Hematopoietic multipotent progenitor cell treated with erythropoietin and hydrocortisone succinate and interleukin-3 and kit ligand, for 4 days (in vitro differentiated cells): ENCODE results near the gene GPR161.
"Not testable (repeated sequence)": the region's sequence is repeated elsewhere in the genome, so short reads cannot be mapped to it uniquely, and the experiment has no call there.

Experiments
- DNase-seq: peaks from one replicate; pipeline ENCODE4 v3.0.0-alpha.2; 2015

GPR161 gene, protein sequence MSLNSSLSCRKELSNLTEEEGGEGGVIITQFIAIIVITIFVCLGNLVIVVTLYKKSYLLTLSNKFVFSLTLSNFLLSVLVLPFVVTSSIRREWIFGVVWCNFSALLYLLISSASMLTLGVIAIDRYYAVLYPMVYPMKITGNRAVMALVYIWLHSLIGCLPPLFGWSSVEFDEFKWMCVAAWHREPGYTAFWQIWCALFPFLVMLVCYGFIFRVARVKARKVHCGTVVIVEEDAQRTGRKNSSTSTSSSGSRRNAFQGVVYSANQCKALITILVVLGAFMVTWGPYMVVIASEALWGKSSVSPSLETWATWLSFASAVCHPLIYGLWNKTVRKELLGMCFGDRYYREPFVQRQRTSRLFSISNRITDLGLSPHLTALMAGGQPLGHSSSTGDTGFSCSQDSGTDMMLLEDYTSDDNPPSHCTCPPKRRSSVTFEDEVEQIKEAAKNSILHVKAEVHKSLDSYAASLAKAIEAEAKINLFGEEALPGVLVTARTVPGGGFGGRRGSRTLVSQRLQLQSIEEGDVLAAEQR

DNA sequence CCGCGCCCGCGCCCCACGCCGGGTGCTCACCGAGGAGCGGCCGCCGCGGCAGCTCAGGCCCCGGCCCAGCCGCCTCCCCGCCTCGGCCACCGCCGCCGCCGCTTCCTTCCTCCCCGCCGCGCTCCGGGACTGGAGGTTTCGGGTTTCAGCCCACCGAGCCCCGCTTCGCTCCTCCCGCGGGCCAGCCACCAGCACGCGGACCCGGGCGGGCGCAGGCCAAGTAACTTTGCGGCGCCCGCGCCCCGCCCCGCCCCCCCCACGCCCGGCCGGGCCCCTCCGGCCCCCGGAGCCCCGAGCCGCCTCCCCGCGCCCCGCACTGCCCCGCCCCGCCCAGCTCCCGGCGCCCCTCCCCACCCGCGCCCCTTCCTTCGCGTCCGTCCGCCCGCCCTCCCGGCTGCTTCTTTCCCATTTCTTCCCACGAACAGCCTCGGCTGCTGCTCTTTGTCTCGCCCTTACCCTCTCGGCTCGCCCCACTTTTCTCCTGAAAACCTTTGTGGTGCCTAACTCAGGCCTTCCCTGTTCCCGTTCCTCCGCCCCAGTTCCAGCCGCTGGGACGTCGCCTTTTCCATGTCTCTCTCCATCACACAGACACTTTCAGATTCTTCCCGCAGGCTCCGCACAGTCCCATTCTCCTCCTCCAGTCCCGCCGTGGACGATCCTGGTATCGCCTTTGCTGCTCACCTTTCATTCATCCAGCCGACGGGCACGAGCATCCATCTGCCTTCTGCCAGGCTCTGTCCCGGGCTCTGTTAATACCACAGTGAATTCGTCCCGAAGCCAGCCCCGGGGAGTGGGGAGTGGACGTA lies at the start of gene GPR161:
Gene GPR161, minus strand, starts transcription at position 222 of the 806 bp plus-strand sequence. CDS start 32,080 bp downstream, outside the sequence.
- DNase-seq, result peak; percentile 48

DNA sequence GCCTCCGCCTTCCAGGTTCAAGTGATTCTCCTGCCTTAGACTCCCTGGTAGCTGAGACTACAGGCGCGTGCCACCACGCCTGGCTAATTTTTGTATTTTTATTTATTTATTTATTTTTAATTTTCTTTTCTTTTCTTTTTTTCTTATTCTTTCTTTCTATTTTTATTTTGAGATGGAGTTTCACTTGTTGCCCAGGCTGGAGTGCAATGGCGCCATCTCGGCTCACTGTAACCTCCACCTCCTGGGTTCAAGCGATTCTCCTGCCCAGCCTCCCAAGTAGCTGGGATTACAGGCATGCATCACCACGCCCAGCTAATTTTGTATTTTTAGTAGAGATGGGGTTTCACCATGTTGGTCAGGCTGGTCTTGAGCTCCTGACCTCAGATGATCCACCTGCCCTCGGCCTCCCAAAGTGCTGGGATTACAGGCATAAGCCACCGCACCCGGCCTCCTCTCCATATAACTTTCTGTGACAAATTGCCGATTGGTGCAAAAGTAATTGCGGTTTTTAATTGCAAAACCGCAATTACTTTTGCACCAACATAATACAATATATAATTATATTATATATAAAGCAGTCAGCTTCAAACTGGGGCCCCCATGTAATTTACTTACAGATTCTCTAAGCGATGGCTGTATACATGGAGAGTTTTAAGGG lies 44.5 kb upstream of the GPR161 start:
- not testable (repeated sequence) for DNase-seq

DNA sequence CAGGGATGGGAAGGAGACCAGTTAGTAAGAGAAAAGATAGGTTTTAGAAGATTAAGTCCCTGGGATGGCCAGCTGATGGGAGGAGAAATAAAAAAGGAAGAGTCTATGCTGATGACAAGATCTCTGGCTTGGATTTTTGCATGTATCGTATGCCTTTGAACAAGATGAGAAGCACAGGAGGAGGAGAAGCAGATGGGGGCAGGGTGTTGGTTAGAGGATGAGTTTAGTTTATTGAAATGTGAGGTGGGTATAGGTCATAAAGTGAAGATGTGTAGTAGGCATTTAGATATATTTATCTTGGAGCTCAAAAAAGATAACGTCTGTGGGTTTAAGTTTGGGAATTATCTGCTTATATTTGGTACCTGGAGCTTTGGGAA lies 43.4 kb upstream of the GPR161 start:
- peak; percentile 39 for DNase-seq

DNA sequence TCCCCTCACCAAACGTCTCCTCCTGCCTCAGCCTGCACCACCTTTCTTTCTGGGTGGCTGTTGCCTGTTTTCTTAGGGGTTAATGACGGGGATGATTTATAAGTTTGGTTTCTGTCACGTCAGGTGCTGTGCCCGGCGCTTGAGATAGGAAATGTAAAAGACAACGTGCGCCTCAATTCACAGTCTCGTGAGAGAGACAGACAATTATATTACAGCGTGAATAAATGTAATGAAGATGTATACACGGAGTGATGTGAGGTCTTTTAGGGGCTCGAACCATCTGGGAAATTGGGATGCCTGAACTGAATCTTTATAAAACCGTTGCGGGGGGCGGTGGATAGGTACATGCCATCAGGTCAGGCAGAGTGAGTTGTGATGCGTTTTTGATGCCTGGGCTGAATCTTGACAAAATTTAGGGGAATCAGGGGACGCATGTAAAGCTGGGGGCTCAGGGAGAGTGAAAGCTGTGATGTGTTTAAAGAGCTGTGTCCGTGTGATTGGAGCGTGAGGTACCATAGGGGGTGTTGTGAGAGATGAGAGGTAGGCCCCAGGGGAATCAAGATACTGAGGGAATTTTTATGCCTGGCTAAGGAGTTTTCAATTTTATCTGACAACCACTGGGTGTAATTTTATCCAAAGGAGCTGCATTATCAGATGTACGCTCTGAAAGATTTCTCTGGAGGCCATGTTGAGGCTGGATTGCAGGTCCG lies 42.9 kb upstream of the GPR161 start:
- DNase-seq, result peak; percentile 31

DNA sequence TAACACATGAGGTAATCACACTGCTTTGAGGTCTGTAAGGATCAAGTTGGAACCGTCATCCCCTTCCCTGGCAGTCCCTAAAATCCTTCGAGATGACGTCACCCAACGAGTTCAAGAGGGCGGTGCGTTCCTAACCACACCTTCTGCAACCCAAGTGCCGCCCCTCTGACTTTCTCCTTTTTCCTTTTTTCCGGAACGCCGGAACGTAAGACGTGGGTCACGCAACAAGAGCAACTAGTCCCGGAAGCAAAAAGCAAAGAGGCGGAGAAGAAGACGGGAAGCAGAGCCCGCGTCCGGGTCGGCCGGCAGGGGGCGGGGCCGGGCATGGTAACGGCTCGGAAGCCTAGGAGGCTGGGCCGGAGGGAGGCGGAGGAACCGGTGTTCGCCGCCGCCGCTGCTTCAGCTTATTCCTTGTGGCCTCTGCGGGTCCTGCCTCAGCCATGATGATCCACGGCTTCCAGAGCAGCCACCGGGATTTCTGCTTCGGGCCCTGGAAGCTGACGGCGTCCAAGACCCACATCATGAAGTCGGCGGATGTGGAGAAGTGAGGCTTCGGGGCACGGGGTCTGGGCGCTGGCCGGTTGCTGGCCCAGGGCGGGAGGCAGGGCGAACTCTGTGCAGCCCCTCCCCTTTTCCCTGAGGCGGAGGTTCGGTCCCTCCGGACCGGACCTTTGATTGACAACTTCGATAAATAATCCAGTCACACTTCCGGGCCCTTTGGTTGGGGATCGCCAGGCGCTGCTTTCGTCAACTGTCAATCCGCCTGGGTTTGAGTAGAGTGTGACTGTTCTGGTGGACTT lies 42.1 kb upstream of the GPR161 start, which contains the start of gene TIPRL:
Gene TIPRL, plus strand, starts transcription at position 325 of the 800 bp plus-strand sequence. Its CDS starts 116 bp downstream, at position 441.
- DNase-seq, result peak; percentile 99

DNA sequence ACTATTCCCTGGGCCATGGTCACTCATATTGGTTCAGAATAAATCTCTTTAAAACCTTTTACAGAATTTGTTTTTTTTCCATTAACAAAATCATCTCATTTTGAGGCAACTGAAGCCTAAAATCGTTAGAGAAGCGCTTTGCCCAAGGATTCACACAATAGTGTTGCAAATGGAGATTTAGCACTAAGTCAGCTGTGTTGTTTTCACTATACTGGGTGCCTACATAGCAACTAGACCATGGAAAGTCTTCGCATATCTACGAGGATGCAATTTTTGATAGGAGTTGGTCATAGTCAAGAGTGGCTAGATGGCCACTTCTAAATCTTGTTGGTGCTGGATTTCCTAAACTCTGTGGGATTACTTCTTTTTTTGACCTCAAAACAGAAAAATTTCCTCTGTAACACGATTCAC lies 41.5 kb upstream of the GPR161 start:
- no peak for DNase-seq

DNA sequence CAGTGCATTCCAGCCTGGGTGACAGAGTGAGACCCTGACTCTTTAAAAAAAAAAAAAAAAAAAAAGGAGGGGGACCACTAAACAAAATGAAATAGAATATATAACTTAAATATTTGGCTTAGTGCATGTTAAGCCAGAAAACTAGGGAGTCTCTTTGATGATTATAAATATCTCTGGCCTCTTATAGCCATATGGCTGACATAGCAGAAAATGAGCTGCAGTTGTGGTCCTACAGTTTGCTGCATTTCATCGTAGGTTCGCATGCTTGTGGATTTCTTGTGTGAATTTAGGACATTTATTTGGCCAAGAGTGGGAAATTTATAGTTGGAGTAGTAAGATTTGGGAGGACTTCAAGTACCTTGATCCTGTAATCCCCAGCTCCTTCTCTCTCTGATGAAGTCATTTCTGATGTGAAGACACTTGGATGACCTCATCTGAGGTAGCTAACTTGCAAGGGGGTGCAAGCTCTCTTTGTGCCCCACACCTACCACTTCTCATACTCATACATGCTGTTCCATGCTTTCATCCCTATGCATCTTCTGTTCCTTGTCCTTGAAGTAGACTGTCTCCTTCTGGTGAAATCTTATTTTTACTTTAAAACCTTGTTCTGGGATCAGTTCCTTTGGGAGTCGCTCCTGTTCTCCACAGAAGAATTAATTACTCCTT lies 35.7 kb upstream of the GPR161 start:
- DNase-seq, result no peak

DNA sequence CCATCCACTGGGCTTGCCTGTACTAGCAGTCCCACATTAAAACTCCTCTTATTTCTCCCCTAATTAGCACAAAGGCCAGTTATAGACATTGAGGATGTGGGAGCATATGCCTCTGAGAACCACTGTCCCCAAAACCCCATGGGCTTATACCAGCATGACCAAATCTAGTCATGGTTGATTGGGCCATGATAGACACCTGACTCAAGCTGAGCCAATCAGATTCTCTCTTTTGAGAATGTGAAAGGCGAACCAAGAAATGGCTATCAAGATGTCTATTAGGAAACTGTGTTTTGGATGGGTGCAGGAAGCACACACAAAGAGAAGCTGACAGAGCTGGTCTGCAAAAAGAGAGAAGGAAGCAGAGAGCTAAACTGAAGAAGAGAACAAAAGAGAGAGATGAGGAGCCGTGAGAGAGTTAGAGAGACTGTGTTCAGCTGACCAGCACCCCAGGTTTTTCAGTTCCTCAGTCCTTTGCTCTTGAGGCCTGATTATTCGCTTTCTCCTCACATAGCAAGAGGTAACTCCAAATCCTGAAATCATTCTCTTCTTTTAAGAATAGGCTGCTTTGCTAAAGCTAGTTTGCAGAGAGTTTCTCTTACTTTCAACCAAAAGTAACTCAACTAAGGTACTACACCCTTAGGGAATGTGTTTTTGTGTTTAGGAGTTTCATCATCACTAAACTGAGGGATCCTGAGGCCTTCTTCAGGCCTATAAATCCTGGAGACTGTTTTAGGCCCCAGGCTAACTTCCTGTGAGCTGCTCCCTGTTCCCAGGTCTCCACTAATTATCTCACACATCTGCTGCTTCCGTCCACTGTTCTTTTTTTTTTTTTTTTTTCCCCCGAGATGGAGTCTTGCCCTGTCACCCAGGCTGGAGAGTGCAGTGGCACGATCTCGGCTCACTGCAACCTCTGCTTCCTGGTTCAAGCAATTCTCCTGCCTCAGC lies 34.1 kb upstream of the GPR161 start:
- DNase-seq, result no peak

DNA sequence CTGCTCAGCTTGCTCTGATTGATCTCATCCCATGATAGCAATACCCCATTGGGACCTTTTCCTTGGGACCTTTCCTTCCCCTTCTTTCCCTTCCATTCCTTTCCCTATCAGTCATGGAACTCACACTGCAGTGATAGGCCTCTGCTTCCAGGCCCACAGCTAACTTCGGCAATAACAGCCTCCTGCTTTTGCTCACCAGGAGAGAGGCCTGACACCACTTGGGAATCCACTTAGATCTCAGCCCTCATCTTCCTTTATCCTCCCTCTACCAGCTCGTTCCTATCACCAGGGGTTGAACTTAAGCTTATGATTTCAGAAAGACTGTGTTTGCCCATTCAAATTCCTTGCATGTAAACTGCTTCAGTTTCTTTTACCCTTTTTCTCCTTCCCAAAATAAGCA lies 31.1 kb upstream of the GPR161 start:
- DNase-seq, result no peak

DNA sequence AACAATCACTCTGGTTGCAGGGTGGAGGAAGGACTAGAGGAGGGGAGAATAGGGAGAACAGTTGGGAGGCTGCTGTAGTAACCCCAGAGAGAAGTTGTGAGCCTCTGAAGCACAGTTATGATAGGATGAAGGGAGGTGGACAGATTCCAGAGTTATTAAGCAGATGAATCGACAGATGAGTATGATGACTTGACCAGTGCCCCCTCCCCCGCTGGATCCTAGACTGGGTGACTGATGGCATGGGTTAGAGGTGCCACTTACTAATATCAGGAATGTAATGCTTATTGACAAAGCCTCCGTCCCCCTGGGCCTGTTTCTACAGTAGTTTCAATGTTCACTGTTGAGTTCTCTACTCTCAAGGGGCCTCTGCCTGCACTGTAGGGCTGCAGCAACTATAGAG lies 28.0 kb upstream of the GPR161 start:
- DNase-seq, result no peak

DNA sequence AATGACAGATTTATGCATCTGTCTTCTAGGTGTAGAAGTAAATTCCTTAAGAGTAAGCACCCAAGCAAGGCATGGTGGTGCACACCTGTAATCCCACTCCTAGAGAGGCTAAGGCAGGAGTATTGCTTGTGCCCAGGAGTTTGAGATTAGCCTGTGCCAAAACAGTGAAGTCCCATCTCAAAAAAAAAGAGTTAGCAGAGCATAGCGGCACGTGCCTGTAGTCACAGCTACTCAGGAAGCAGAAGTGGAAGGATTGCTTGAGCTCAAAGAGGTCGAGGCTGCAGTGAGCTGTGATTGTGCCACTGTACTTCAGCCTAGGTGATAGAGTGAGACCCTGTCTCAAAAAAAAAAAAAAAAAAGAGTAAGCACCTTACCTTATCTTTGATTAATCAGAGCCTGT lies 26.9 kb upstream of the GPR161 start:
- DNase-seq, result peak; percentile 23

DNA sequence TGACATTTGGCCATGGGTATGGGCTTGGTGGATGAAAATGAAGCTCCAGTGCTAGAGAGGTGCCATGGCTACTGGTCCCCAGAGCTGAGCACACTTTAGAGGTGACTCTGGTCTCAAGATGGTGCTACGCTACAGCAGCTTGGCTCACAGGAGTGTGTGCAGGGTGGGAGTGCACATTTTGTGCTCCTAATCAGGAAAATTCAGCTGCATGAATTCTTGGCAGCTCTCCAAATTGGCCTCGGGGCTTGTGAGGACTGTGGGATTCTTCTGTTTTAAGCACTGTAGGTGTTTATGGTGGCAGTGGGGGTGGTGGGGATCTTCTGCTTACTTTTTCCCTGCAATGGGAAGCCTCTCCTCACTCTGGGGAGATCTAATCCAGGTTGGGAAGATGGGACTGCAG lies 24.7 kb upstream of the GPR161 start:
- peak; percentile 88 for DNase-seq

DNA sequence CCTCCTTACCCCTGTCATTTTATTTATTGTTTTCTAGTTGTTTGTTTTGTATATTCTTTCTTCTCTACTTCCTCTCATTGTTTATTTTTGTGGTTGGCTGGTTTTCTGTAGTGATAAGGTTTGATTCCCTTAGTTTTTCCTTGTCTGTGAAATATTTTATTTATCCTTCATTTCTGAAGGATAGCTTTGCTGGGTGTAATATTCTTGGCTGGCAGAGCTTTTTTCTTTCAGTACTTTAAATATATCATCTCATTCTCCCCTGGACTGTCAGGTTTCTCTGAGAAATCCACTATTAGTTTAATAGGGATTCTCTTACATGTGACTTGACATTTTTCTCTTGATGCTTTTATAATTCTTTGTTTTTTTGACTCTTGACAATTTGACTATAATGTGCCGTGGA lies 23.2 kb upstream of the GPR161 start:
- no peak for DNase-seq

DNA sequence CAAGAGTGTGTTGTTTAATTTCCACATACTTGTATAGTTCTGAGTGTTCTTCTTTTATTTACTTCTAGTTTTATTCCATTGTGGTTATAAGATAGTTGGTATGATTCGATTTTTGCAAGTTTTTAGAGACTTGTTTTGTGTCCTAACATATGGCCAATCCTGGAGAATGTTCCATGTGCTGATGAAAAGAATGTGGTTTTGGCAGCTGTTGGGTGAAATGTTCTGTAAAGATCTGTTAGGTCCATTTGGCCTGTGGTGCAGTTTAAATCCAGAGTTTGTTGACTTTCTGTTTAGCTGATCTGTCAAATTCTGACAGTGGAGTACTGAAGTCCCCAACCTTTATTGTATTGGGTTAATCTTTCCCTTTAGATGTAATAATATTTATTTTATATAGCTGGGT lies 22.5 kb upstream of the GPR161 start:
- DNase-seq, result no peak

DNA sequence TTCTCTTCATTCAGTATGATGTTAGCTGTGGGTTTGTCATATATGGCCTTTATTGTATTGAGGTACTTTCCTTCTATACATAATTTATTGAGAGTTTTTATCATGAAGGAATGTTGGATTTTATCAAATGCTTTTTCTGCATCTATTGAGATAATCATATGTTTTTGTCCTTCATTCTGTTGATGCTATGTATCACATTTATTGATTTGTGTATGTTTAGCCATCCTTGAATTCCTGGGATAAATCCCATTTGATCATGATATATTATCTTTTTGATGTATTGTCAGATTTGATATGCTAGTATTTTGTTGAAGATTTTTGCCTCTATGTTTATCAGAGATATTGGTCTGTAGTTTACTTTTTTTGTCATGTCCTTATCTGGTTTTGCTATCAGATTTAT lies 20.9 kb upstream of the GPR161 start:
- DNase-seq, result no peak

DNA sequence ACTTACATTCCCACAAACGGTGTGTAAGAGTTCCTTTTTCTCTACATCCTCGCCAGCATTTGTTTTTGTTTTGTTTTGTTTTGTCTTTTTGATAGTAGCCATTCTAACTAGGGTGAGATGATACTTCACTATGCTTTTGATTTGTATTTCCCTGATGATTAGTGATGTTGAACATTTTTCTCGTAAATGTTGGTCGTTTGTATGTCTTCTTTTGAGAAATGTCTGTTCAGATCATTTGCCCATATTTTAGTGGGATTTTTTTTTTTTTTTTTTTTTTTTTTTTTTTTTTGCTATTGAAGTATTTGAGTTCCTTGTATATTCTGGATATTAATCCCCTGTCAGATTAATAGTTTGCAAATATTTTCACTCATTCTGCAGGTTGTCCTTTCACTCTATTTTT lies 19.2 kb upstream of the GPR161 start:
- no peak for DNase-seq

DNA sequence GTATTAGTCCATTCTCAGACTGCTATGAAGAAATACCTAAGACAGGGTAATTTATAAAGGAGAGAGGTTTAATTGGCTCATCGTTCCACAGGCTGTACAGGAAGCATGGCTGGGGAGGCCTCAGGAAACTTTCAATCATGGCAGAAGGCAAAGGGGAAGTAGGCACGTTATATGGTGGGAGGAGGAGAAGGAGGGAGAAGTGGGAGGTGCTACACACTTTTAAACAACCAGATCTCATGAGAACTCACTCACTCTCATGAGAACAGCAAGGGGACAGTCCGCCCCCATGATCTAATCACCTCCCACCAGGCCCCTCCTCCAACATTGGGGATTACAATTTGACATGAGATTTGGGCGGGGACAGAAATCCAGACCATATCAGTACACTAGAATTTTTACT lies 18.0 kb upstream of the GPR161 start:
- DNase-seq, result peak; percentile 45

DNA sequence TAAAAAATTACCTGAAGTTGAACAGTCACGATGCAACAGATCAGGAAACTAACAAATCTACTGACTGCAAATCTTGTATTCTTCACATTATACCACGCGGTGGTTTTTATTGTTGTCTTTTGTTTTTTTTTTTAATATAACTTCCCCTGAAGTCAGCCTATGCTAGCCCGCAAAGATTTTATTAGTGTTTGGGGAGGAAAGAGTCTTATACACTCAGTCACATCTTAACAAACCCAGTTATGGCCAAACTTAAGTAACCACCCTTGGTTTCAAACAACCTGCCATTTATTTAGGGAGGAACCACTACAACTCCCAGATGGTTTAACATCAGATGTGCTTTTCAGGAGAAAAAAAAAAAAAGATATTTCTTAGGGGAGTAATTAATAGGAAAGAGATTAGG lies 15.2 kb upstream of the GPR161 start:
- DNase-seq, result no peak

DNA sequence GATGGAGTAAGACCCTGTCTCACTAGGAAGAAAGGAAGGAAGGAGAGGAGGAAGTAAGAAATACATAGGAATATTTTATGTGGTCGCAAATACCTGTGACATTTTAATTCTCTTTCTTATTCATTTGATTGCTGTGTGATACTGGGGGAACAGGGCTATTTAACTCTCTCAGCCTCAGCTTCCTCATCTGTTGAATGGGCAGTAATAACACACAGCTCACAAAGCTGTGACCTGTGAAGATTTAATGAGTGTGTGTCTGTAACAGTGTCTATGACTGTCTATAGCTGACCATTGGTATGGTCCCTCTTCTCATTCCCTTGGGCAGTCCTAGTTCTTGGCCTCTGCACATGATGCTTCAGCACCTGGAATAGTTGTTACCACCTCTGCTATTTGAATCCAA lies 13.6 kb upstream of the GPR161 start:
- no peak for DNase-seq

DNA sequence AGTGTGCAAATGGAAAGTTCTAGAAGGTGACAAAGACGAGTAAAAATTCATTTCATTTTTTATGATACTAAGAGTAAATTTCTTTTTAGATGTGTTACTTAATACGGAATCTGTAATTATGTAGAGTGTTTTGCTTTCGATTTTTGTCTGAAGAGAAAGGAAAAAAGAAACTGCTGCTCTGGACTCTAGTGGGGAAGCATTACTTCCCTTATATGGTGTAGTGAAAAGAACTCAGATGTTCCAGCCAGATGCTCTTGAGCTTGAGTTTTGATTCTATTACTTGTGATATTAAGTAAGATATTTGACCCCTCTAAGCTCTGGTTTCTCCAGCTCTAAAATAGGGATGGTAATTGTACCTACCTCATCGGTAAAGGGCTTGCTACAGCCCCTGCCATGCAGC lies 12.2 kb upstream of the GPR161 start:
- peak; percentile 27 for DNase-seq
